Activated naive CD4-positive, alpha-beta T cell treated with Interleukin-2 at 50 U/mL for 16 hours (primary cell): ENCODE results near the gene KCNN4.

Source experiments
- DNase-seq: peaks from one replicate; pipeline ENCODE4 v3.0.0-alpha.2; 2020

Gene KCNN4

DNA sequence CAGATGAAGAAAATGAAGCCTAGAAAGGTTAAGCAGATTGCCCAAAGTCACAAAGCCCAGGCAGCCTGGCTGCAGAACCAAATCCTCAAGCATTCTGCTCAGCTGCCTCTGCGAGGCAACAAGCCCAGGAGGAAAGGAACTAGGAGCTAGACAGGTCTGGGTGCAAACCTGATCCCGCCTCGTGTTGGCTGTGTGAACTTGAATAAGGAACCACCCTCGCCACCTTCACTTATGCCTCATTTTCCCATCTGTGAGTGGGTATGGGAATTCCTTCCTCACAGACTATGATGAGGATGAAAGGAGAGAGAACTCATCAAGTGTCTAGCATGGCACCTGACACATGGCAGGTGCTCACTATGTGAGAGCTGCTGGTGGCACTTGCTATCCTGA, 32.6 kb downstream of the KCNN4 start:
- DNase-seq = no peak

DNA sequence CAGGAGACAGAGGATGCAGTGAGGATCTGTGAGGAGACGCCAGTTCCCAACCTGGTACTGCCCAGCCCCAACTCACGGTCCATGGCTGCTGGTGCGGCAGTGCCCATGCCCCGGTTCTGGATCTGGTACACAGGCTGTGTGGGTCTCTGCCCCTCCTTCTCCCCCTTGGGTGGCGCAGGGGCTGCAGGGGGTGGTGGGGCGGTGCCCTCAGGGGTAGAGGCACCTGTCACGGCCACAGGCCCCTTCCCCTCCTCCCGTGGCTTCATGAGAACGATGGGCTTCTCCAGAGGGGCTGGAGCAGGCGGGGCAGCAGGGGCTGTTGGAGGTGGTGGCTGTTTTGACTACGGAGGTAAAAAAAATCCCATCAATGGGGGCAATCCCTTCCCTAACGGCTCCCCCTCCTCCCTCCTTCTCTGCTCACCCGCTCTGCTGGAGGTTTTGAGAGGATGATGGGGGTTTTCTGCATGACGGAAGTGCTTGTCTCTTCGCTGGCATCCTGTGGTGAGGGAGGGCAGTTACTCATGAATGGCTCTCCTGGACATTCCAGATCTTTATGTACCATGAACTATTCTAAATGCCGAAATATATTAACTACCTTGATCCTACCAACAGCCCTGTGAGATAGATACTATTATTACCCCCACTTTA, 33.1 kb downstream of the KCNN4 start:
- DNase-seq = no peak

DNA sequence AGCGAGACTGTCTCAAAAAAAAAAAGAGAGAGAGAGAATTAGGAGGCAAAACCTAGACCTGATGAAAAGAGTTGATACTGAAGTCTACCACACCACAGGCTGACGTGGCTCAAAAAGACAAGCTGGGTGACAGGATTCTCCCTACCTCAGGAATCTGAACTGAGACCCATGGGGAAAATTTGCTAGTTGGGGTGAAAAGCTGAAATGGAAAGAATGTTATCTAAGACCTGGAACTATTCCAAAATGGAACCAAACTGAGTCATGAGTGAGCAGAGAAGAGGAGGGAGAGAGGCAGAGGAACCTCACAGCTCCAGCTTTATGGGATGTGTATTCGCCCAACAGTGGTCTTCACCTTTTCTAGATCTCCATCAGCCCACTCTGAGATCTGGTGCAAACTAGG, 37.7 kb downstream of the KCNN4 start:
- DNase-seq = no peak

DNA sequence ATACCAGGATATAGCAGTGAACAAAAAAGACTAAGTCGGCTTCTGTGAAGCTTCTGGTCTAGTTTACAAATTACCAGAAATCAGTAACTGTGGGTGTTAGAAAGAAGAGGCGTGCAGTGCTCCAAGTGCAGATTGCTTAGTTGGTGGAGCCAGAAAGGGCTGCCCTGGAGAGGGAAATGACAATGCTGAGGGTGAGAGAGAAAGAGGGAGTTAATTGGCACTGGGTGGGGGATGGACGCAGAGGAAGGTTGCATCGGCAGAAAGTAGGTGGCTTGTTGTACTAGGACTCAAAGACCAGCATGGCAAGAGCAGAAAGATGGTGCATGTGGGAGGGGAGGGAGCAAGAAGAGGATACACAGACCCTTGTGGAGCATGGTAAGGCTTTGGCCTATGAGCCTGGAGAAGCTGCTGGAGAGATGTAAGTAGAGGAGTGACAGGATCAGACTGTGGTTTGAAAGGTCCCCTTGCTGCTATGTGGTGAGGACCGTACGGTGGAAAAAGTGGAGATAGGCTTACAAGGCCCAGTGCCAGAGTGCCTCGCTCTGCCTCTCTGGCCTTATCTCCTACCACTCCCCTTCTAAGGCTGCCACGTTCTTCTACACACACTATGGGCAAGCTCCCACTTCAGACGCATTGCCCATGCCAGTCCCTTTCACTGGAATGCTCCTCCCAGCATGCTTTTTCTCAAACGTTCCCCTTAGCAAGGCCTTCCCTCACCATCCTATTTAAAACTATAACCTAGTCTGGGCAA, 39.5 kb downstream of the KCNN4 start:
- no peak for DNase-seq

DNA sequence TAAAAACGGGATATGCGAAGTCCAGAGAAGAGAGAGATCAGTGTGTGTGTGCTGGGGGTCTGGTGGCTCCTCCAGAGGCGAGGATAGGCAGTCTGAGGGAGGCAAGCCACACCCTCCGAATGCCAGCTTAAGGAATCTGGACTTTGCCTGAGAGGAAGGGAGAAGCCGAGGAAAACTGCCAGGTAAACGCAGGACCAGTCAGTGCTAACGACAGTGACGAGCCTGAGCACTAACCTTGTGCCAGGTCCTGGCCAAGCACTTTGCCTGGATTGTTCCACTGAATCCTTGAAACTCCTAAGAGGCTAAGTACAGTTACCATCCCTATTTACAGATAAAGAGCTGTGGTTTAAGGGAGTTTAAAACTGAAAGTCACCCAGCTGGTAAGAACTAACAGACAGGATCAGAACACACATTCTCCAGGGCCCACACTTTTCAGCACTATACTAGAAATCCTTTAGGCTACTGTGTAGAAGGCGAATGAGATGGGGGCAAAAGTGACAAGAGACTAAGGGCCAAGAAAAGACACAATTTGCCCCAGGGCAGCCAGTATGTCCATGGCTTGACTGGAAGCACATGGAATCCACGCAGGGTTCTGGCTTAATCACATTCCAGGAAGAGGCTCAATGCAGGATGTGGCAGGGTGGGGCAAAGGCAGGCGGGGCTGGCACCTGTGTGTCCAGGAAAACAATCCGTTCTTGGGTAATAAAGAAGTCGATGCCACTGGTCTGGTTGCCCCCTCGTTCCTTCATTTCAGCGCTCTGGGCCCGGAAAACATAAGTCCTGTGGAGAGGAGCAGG, 41.1 kb downstream of the KCNN4 start:
- no peak for DNase-seq

DNA sequence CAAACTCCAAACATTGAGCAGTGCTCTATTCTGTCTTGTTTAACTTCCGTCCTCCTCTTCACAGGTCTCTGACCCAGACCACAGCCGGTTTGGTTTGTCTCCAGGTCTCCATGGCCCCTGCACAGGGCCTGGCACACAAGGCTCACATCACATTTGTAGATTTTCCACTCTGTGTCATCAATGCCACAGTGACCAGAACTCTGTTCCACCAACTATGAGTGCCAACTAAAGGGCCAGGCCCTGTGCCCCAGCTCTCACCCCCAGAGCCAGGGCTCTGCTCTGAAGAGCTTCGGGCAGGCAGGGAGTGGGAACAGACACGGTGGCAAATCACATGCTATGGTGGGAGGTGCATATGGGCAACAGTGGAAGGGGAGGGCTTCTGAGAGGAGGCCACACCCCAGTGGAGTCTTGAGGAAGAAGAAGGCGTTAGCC, 42.0 kb downstream of the KCNN4 start:
- DNase-seq = no peak

DNA sequence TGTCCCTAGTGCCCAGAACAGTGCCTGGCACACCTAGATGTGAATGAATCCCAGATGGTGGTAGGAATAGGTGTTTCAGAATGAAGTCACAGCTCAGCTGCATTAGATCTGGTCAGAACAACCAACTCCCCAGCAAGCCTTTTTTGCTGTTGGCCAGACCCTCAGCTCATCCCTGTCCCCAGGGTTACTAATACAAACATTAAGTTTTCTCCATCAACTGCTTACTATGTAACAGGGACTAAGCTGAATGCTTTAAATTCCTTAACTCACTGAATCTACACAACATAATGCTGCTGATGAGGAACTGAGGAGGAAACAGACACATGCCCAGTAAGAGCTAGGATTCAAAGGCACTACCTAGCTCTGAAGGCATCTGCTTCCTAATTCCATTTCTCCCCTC, 44.8 kb downstream of the KCNN4 start:
- no peak for DNase-seq

DNA sequence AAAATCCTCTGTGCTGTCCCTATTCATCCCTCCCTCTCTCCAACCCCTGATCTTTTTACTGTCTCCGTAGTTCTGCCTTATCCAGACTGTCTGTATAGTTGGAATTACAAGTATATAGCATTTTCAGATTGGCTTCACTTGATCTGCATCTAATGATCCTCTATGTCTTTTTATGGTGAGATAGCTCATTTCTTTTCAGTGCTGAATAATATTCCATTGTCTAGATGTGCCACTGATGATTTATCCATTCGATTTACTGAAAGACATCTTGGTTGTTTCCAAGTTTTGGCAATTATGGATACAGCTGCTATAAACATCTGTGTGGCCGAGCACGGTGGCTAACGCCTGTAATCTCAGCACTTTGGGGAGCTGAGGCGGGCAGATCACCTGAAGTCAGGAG, 45.8 kb downstream of the KCNN4 start:
- DNase-seq = no peak

DNA sequence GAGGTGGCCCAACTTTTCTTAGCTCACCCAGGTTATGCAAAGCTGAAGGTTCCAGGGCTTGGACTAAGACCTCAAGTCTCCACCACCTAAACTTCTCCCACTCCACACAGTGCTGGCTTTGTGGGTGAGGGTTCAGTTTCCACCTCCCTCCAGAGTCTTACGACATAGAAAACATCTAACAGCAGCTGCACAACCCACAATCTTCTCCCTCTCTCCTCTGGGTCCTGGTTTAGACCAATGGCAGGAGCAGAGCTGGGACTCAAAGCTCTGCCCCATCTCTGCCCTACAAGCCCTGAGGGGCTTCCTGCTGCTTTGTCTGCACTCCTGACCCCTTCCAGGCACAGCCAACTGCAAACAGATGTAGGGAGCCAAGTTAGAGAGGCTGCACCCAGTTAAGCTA, 48.9 kb downstream of the KCNN4 start:
- no peak for DNase-seq

DNA sequence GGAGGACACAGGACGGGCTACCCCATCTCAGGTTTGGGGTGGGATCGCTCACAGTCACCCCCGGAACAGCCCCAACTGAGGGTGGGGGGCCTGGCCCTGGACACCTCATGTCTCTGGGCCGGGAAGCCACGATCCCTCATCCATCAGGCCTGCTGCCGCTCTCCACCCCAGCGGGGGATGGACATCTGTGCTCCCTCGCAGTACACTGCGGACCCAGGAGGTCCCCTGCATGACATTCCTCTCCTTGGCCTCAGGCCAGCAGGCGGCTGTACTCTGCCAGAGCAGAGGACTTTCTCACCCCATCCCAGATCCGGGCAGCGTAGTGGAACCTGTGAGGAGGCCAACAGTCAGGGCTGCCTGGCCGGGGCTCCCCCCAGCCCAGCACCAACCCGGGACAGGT, 49.4 kb downstream of the KCNN4 start:
- DNase-seq = no peak

DNA sequence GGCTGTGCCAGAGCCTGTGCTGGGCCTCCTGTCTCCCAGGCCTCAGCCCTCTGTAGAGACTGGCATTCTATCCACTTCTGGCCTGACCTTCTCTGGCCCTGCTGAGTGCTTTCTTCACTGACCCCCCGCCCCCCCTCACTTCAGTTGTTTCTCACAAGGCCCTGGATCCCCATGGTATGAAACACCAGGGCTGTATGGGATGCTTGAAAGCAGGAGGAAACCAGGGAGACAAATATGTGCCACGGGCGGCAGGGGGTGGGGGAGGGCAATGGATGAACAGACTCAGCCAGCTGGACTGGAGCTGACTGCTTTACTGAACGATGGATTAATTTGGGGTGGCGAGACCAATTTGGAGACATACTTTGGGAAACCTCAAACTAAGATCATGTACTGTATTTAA, 50.9 kb downstream of the KCNN4 start:
- no peak for DNase-seq

DNA sequence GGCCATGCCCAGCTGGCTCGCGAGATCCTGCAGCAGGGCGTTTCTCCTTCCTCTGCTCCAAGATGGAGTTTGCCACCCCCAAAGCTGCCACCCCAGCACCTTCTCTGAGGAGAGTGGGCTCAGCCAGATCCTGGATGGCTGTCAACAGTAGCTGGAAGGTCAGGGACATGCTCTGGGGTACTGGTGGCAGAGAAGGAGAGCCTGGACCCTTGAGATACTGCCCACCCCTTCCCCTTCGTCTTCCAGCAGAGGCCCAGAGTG, 53.2 kb downstream of the KCNN4 start:
- no peak for DNase-seq

DNA sequence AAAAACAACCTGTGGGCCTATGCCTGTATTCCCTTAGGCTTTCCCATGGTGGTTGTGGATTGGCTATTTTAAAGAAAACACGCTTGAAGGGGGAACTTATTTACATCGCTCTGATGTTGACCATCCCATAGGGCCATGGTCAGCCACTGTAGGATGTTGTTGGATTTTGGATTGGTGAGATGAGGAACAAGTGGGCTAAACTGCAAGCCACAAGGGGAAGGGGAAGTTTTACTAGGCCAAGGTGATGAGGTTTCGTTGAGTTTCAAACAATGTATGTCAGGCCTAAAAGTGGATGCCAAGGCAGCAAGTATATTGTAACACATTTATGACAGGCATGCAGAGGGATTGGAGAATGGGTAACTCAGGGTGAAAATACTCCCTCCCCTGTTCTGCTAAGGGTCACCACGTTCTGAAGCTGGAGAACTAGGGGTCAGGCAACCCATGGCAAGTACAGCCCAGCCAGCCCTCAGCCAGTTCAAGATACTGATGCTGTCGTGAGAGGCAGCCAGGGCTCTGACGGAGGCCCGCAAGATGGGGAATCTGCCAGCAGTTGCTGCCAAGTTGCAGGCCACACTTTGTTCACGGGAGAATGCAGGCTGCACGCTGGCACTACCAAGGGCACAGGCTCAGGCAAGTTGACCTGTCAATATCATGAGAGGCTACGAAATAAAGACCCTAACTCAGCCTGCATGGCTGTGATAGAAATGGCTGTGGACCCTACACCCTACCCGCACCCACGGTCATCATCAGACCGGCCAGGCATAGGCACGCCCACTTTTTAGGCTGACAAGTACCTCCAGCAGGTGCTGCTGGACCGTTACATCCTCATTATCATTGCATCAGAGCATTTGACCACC, 53.8 kb downstream of the KCNN4 start:
- DNase-seq = no peak

DNA sequence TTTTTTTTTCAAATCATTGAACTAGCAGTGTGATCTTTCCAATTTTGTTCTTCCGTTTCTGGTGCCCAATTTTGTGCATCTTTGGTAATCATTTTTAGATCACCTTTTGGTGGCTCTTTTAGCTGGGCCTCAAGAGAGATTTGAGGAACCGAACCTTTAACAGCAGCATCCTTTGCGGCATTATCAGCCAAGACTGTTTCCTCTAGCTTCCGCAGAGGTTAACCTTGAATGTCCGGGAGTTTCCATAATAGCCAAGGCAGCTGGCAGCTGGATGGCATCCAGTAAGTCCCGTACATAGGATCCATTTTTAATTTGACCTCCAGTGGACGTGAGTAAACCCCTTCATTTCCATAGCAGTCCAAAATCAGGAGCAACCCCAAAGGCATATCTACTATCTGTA, 55.3 kb downstream of the KCNN4 start:
- DNase-seq = no peak

DNA sequence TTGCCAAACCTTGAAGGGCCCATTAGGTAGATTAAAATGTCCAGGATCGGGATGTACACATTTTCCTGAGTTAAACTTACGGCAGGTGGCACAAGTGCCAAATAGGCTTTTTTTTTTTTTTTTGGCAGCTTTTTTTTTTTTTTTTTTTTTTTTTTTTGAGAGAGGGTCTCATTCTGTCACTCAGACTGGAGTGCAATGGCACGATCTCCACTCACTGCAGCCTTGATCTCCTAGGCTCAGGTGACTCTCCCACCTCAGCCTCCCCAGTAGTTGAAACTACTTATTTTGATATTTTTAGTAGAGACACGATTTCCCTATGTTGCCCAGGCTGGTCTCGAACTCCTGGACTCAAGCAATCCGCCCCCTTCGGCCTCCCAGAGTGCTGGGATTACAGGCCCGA, 55.9 kb downstream of the KCNN4 start:
- no peak for DNase-seq

DNA sequence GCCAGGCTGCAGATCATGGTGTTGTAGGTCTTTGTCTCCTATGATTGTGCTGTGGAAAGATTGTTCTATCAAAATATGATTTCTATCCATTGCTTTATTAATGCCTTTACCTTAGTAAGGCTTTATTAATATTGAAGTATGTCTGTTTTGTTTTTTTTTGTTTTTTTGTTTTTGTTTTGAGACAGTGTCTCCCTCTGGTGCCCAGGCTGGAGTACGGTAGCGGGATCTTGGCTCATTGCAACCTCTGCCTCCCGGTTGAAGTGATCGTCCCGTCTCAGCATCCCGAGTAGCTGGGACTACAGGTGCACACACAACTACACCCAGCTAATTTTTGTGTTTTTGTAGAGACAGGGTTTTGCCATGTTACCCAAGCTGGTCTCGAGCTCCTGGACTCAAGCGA, 57.2 kb downstream of the KCNN4 start:
- no peak for DNase-seq

DNA sequence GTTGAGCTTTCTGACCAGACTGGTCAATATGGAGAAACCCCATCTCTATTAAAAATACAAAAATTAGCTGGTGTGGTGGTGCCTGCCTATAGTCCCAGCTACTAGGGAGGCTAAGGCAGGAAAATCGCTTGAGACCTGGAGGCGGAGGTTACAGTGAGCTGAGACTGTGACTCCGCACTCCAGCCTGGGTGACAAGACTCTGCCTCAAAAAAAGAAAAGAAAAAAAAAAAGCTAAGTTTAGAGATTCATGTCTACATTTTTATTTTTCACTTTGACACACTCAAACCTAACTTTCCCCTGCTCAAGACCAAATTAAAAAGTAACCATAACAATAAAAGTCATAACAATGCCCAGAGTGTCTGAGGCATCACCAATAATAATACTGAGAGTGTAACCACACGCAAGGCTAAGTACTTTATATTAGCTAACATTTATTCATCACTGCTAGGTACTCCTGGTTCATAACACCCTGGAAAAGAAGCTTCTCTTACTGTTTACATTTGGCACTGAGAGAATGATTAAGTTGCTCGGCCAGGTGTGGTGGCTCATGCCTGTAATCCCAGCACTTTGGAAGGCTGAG, 59.2 kb downstream of the KCNN4 start:
- no peak for DNase-seq

DNA sequence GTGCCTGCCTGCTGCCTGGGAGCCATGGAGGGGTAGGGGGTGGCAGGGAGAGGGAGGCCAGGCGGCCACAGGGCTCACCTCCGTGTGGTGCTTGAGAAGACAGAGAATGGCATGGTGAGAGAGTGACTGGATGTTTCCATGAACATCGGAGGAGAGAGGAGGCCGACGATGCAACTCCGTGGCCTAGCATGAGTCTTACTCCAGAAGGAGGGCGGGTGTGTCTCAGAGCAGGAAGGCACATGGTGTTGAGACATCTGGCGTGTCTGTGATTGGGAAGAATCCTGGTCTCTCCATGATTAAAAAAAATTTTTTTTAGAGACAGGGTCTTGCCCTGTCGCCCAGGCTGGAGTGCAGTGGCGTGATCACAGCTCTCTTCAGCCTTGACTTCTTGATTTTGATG, 59.8 kb downstream of the KCNN4 start:
- no peak for DNase-seq

DNA sequence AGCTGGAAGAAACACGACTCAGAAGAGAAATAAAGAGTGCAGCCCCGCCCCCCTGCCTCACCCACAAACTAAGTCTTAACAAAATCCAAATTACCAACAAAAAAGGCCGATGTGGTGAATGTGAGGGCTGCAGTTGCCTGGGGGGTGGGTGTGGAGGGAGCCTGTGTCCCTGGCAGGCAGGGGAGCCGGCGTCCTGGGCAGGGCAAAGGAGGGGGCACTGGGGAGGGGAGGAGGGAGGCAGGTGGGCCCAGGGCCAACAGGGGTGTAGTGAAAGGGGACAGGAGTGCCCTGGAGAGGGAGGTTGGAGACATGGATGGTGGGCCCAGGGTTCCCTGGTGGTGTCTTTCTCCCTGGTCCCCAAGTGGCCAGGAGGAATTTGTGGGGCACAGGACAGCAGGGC, 60.9 kb downstream of the KCNN4 start:
- DNase-seq = no peak

DNA sequence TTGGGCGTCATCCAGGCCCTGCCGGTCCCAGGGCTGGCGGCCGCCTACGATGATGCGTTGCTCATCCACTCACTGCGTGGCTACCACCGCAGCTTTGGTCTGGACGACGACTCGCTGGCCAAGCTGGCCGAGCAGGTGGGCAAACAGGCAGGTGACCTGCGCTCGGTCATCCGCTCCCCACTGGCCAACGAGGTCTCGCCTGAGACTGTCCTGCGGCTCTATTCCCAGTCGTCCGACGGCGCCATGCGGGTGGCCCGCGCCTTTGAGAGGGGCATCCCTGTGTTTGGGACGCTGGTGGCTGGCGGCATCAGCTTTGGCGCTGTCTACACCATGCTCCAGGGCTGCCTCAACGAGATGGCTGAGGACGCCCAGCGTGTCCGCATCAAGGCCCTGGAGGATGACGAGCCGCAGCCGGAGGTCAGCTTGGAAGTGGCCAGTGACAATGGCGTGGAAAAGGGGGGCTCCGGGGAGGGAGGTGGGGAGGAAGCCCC, 61.4 kb downstream of the KCNN4 start:
- DNase-seq = no peak

DNA sequence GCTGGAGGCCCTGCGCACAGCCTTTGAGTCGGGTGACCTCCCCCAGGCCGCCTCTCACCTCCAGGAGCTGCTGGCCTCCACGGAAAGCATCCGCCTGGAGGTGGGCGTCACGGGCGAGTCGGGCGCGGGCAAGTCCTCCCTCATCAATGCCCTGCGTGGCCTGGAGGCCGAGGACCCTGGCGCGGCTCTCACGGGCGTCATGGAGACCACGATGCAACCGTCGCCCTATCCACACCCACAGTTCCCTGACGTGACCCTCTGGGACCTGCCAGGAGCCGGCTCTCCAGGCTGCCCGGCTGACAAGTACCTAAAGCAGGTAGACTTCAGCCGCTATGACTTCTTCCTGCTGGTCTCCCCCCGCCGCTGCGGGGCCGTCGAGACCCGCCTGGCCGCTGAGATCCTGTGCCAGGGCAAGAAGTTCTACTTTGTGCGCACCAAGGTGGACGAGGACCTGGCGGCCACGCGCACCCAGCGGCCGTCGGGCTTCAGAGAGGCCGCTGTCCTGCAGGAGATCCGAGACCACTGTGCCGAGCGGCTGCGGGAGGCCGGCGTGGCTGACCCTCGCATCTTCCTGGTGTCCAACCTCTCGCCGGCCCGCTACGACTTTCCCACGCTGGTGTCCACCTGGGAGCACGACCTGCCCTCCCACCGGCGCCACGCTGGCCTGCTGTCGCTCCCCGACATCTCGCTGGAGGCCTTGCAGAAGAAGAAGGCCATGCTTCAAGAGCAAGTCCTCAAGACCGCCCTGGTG, 62.0 kb downstream of the KCNN4 start:
- DNase-seq = no peak
